ENCODE results near the gene MRPL11. TPM values are rescaled to one million over a fixed set of nuclear protein-coding genes. Genes with fewer than 3 reads are reported as not detected.
A peak's percentile ranks its signal among the peaks of the same experiment; 100 is the strongest.

Gene MRPL11
- total RNA-seq, result 10 to 100 TPM; 21.2 to 23.7 TPM
- 50.0 TPM for polyA plus RNA-seq (ENCODE audit: insufficient read depth, low read depth, low replicate concordance)
- long read RNA-seq, donor 1, transcript MRPL11-203 (5 exons, 1,527 nt), result minor isoform, 10 of 175 reads
- long read RNA-seq, donor 1, transcript MRPL11-201 (5 exons, 1,605 nt), result major isoform, 33 of 175 reads
- long read RNA-seq, donor 1, partial matches to known transcripts, result 74 of 175 reads
- long read RNA-seq, donor 1, other reads (novel, unspliced or antisense), result 58 of 175 reads
- long read RNA-seq, donor 2, transcript MRPL11-203 (5 exons, 1,527 nt), result minor isoform, 8 of 22 reads
- long read RNA-seq, donor 2, transcript MRPL11-201 (5 exons, 1,605 nt), result major isoform, 14 of 22 reads
- long read RNA-seq, donor 2, partial matches to known transcripts, result 0 of 22 reads
- long read RNA-seq, donor 2, other reads (novel, unspliced or antisense), result 0 of 22 reads

DNA sequence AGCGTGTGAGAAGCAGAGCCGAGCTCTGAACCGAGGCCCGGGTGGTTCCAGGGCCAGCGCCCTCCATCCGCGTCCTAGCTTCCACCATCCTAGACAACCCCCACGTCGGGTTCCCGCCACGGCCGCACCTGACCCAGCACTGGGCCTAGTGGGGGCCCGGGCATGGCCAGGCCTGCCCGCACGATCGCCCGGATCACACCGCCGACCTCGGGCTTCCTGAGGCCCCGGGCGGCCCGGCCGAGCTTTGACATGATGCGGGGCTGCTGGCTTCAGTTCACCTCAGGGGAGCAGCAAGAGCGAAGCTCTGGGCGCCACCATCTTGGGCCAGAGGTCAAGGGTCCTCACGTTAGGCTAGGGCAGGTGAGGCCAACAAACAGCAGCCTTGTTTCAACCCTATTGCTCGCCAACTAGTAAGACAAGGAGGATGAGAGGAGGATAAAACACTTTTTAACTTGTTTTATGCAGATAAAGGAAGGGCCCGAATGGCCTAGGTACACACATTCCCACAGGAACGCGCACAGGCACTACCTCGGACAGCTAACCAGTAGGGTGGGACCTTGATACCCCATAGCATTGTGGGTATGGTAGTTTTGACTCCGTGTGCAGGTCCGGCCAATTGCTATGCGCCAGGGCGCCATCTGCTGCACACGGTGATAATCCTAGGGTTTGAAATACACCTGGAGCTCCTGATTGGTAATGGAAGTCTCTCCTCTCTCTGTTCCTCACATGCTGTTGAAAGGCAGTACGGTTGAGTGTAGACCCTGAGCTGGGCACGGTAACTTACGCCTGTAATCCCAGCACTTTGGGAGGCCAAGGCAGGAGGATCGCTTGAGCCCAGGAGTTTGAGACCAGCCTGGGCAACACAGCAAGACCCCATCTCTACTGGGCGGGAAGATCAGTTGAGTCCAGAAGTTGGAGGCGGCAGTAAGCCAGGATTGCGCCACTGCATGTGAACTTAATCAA is at the start of gene MRPL11:
Gene MRPL11 (minus strand): TSS at position 345 of the 963 bp plus-strand sequence. CDS start 94 bp downstream, at position 251.
- intact Hi-C loops (cut with DNase I; ENCODE audit: low total_unique reads), result no loop called here
- H3K27me3 ChIP-seq, result no peaks in the 10 kb centered on the region
- WGBS, 2 donors, result 7 to 10% methylated on average over 22 to 40 of the region's 45 CpGs
- H3K9me3 ChIP-seq, result no peaks in the 10 kb centered on the region
- H3K4me1 ChIP-seq, result peaks cover 6% of the 10 kb centered on the region
- H3K27ac ChIP-seq, result peak within 1 kb of the TSS; percentile 83
- TF ChIP-seq, protein P1, sequence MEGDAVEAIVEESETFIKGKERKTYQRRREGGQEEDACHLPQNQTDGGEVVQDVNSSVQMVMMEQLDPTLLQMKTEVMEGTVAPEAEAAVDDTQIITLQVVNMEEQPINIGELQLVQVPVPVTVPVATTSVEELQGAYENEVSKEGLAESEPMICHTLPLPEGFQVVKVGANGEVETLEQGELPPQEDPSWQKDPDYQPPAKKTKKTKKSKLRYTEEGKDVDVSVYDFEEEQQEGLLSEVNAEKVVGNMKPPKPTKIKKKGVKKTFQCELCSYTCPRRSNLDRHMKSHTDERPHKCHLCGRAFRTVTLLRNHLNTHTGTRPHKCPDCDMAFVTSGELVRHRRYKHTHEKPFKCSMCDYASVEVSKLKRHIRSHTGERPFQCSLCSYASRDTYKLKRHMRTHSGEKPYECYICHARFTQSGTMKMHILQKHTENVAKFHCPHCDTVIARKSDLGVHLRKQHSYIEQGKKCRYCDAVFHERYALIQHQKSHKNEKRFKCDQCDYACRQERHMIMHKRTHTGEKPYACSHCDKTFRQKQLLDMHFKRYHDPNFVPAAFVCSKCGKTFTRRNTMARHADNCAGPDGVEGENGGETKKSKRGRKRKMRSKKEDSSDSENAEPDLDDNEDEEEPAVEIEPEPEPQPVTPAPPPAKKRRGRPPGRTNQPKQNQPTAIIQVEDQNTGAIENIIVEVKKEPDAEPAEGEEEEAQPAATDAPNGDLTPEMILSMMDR (IDR thresholded peaks at IDR 0.05), result peak; percentile 60 to 72 (median 60)
- no peak for TF ChIP-seq POLR2A (IDR thresholded peaks at IDR 0.05)
- peak within 1 kb of the TSS; percentile 59 to 99 for H3K4me3 ChIP-seq
- no peaks in the 10 kb centered on the region for H3K36me3 ChIP-seq (ENCODE audit: low read depth, missing control alignments)
- DNase-seq, result peak; percentile 96

DNA sequence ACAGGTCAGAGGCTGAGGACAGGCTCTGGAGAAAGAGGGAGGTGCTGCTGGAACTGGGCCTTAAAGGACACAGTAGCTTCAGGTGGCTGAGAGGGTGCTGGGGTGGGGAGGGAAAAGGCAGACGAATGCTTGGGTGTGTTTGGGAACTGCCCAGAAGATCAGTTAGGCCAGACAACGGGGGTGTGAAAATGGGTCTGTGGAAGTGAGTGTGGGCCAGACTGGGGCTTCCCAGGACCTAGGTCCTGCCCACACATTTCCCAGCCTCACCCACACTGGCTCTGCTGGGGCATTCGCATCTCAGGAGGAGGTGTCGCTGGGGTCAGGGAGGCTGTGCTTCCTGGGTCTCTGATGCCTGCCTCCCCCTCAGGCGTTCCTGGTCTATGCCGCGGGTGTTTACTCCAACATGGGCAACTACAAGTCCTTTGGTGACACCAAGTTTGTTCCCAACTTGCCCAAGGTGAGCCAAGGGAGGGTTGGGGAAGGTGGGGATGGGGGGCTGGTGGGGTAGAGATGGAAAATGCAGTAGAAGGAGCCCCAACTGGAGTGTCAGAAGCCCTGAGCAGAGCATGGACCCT is 46.2 kb upstream of the MRPL11 start:
- no peak overlapping the region for H3K27ac ChIP-seq
- no peaks in the 10 kb centered on the region for H3K4me1 ChIP-seq
- no peaks in the 10 kb centered on the region for H3K9me3 ChIP-seq
- H3K27me3 ChIP-seq, result no peaks in the 10 kb centered on the region
- TF ChIP-seq, protein P1 (IDR thresholded peaks at IDR 0.05), result no peak
- TF ChIP-seq POLR2A (IDR thresholded peaks at IDR 0.05), result no peak
- intact Hi-C loops (cut with DNase I; ENCODE audit: low total_unique reads), result loop anchor here (10.0 kb wide), 1 partner anchor 190 kb away; the partner anchor contains the start of gene RBM4B
- DNase-seq, result no peak
- 77% methylated on average over 5 to 7 of the region's 7 CpGs for WGBS, 2 donors
- no peak overlapping the region for H3K4me3 ChIP-seq
- H3K36me3 ChIP-seq (ENCODE audit: low read depth, missing control alignments), result no peaks in the 10 kb centered on the region

DNA sequence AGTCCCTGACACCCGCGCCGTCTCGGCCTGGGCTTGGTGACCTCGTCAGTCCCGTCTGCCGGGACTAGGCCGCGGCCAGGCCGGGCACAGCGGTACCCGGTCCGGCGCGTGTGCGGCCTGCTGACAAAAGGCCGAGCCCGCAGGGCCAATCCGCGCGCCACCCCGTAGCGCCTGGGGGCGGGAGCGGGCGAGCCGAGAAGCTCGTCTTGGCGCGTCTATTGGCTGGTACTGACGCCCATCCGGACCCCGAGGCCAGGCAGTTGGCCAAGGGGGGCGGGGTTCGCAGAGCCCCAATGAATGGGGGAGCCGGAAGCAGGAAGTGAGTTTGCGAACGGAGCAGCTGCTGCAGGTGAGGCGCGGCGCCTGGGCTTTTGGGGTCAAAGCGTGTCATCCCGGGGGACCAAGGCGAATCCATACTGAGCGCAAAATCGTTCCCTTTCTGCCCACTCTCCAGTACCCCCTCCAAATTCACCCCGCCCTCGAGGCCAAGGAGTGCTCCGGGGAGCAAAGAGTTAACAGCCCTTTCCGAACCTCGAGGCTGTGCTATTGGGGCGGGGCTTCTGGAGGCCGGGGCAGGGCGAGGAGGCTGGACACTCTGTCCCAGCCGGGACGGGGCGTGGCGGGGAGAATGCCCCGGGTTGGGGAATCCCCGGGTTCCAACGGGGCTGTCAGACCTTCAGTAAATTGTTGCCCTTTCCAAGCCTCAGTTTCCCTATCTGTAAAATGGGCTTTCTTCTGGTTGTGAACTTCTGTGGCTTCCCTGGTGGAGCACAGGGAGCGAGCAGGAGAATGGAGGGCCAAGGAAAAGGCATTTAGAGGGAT is 41.7 kb upstream of the MRPL11 start, which contains the start of gene DPP3:
Gene DPP3 (plus strand): TSS at position 318 of the 822 bp plus-strand sequence. CDS start 1,767 bp downstream, outside the sequence.
- intact Hi-C loops (cut with DNase I; ENCODE audit: low total_unique reads), result loop anchor here (10.0 kb wide), 1 partner anchor 194 kb away; the partner anchor contains the start of gene RBM4B
- Histone ChIP-seq H3K36me3 (ENCODE audit: low read depth, missing control alignments) (no peaks in the 10 kb centered on the region), H3K9me3 (no peaks in the 10 kb centered on the region), H3K27ac (peak within 1 kb of the TSS; percentile 74 to 75), H3K4me3 (peak within 1 kb of the TSS; percentile 66 to 75), H3K27me3 (no peaks in the 10 kb centered on the region), H3K4me1 (peaks cover 5% of the 10 kb centered on the region)
- TF ChIP-seq POLR2A (IDR thresholded peaks at IDR 0.05), result peak; percentile 53
- TF ChIP-seq, protein P1 (IDR thresholded peaks at IDR 0.05), result peak in 2 of 3 experiments; percentile 4 to 24
- WGBS, 2 donors, result 1% methylated on average over 6 to 60 of the region's 62 CpGs
- peak; percentile 98 for DNase-seq
